NCI-H1694 treated with DMSO at 0.1 percent for 48 hours (cell line): ENCODE measurements around the gene NUMBL.
"Not testable (repeated sequence)": the region's sequence is repeated elsewhere in the genome, so short reads cannot be mapped to it uniquely, and the experiment has no call there.

Experiments used
- DNase-seq: peaks from one replicate; lab custom pipeline; 2025; lab: John Stamatoyannopoulos, UW

NUMBL gene

GRCh38 chr19:40627486-40628279 lies 62.8 kb downstream of the NUMBL start:
- DNase-seq: no peak

GRCh38 chr19:40626918-40627317 lies 63.5 kb downstream of the NUMBL start:
- no peak for DNase-seq

GRCh38 chr19:40625406-40626120 lies 64.9 kb downstream of the NUMBL start:
- no peak for DNase-seq

GRCh38 chr19:40624369-40625153 lies 65.9 kb downstream of the NUMBL start:
- not testable (repeated sequence) for DNase-seq

GRCh38 chr19:40623403-40624251 lies 66.8 kb downstream of the NUMBL start:
- no peak for DNase-seq

- DNase-seq: no peak
Measured at GRCh38 chr19:40622773-40623075, 67.7 kb downstream of the NUMBL start.

- no peak for DNase-seq
Measured at GRCh38 chr19:40621966-40622772, 68.3 kb downstream of the NUMBL start.

- no peak for DNase-seq
Measured at GRCh38 chr19:40621283-40621682, 69.2 kb downstream of the NUMBL start.

GRCh38 chr19:40620161-40620485 lies 70.3 kb downstream of the NUMBL start:
- DNase-seq: no peak

- DNase-seq: peak; percentile 66
Measured at GRCh38 chr19:40619333-40620160, 70.9 kb downstream of the NUMBL start.

GRCh38 chr19:40617961-40618360 lies 72.5 kb downstream of the NUMBL start:
- no peak for DNase-seq

- DNase-seq: no peak
Measured at GRCh38 chr19:40616941-40617340, 73.5 kb downstream of the NUMBL start.

- DNase-seq: no peak
Measured at GRCh38 chr19:40616178-40616577, 74.3 kb downstream of the NUMBL start.
